NCI-H2227 treated with DMSO at 0.1 percent for 48 hours (cell line): ENCODE data around the gene IL1RN.

Experiments
- DNase-seq: peaks from one replicate; lab custom pipeline; 2025; lab: John Stamatoyannopoulos, UW

The IL1RN gene

GRCh38 chr2:113129519-113130078 is 2.2 kb downstream of the IL1RN start:
- DNase-seq, result no peak

- DNase-seq, result no peak
Measured at GRCh38 chr2:113131352-113132185, 4.2 kb downstream of the IL1RN start.

GRCh38 chr2:113132414-113133021 is 5.1 kb downstream of the IL1RN start:
- DNase-seq, result no peak

- no peak for DNase-seq
Measured at GRCh38 chr2:113133704-113134598, 6.6 kb downstream of the IL1RN start.

GRCh38 chr2:113134717-113135116 is 7.3 kb downstream of the IL1RN start:
- no peak for DNase-seq

GRCh38 chr2:113135317-113135716 is 7.9 kb downstream of the IL1RN start:
- no peak for DNase-seq

- peak; percentile 14 for DNase-seq
Measured at GRCh38 chr2:113136828-113137775, 9.7 kb downstream of the IL1RN start.

- no peak for DNase-seq
Measured at GRCh38 chr2:113137827-113138226, 10.4 kb downstream of the IL1RN start.

- DNase-seq, result peak; percentile 71
Measured at GRCh38 chr2:113138428-113139322, 11.3 kb downstream of the IL1RN start.

- DNase-seq, result no peak
Measured at GRCh38 chr2:113141451-113141850, 14.1 kb downstream of the IL1RN start.

- no peak for DNase-seq
Measured at GRCh38 chr2:113142290-113142689, 14.9 kb downstream of the IL1RN start.

GRCh38 chr2:113144259-113144658 is 16.9 kb downstream of the IL1RN start:
- no peak for DNase-seq

GRCh38 chr2:113148606-113149552 is 21.5 kb downstream of the IL1RN start:
- no peak for DNase-seq

- DNase-seq, result no peak
Measured at GRCh38 chr2:113149553-113150257, 22.3 kb downstream of the IL1RN start.

GRCh38 chr2:113150258-113150601 is 22.8 kb downstream of the IL1RN start:
- no peak for DNase-seq

- no peak for DNase-seq
Measured at GRCh38 chr2:113155331-113155730, 27.9 kb downstream of the IL1RN start.

GRCh38 chr2:113156278-113157117 is 29.1 kb downstream of the IL1RN start:
- peak; percentile 55 for DNase-seq
